Breast epithelium (tissue), 4 donors: Measurements from ENCODE around the gene CACNA2D2. TPM values are rescaled to one million over a fixed set of nuclear protein-coding genes. Genes with fewer than 3 reads are reported as not detected.
A peak's percentile ranks its signal among the peaks of the same experiment; 100 is the strongest.

Experiments used
- DNase-seq, 2 donors: peaks; one replicate each; pipeline ENCODE4 v3.0.0-alpha.2; 2019; ENCODE audit warnings: low spot score in 2 of 2
- H3K27ac ChIP-seq, 2 donors: fragments of 200-600 bp; sonication (generic) in 1 of 2; one replicate each; pipeline ENCODE4 v1.5.1; 2016 to 2019; ENCODE audit warnings: mild to moderate bottlenecking in 1 of 2
- H3K27me3 ChIP-seq, 2 donors: fragments of 200-600 bp; sonication (generic) in 1 of 2; one replicate each; pipeline versions ENCODE4 v1.5.1 to v1.6.0; 2017 to 2019; ENCODE audit warnings: control low read depth in 1 of 2, mild to moderate bottlenecking in 1 of 2
- H3K36me3 ChIP-seq: fragments of 200-600 bp; one replicate; pipeline ENCODE4 v1.5.1; 2019
- H3K4me1 ChIP-seq, 2 donors: fragments of 200-600 bp; sonication (generic); one replicate each; pipeline ENCODE4 v1.5.1; 2016 to 2019; ENCODE audit warnings: control low read depth in 1 of 2
- H3K4me3 ChIP-seq, 3 donors: fragments of 200-600 bp; sonication (generic); 1 replicate in 2 of 3; 2 replicates in 1 of 3; pipeline ENCODE4 v1.5.1; 2016 to 2019; ENCODE audit warnings: mild to moderate bottlenecking in 3 of 3, moderate library complexity in 2 of 3
- H3K9me3 ChIP-seq, 2 donors: fragments of 200-600 bp; sonication (generic) in 1 of 2; one replicate each; pipeline ENCODE4 v1.5.1; 2016 to 2019; ENCODE audit warnings: control low read depth in 1 of 2
- CTCF ChIP-seq, 3 donors: fragments of 450-650 bp; IDR thresholded peaks; one replicate each; pipeline ENCODE4 v1.5.1; 2016 to 2017; ENCODE audit warnings: antibody characterized with exemption in 3 of 3, mild to moderate bottlenecking in 3 of 3, moderate library complexity in 3 of 3
- POLR2A ChIP-seq: fragments of 450-650 bp; IDR thresholded peaks from one replicate; pipeline ENCODE4 v1.6.1; 2016; ENCODE audit warnings: antibody characterized with exemption, mild to moderate bottlenecking, moderate library complexity
- POLR2AphosphoS5 ChIP-seq, 3 donors: sonication (generic); formaldehyde crosslinking; IDR thresholded peaks; one replicate each; pipeline ENCODE4 v1.6.1; 2017; ENCODE audit warnings: antibody characterized with exemption in 3 of 3
- intact Hi-C: fragments of 100-400 bp; cut with DNase I; formaldehyde crosslinking; loops from one replicate; pipeline ENCODE4 v1.15.1; 2023; ENCODE audit warnings: low total_unique reads
- total RNA-seq, 3 donors: library from RNA; depleted of rRNA; stranded (reverse); fragments of >200 nt; gene quantifications; one replicate each; pipeline ENCODE4 v1.1.0, GENCODE V29; 2016

CACNA2D2 gene
- total RNA-seq, 3 donors from 2014 or later: 0.80 to 2.0 (median 1.5) TPM

- H3K4me3 ChIP-seq: peak within 1 kb of the TSS; percentile 62 to 90 (median 65)
- TF ChIP-seq CTCF (IDR thresholded peaks at IDR 0.05): no peak
- no peak for TF ChIP-seq POLR2A
- peak; percentile 18 to 70 (median 48) for TF ChIP-seq POLR2AphosphoS5 (IDR thresholded peaks at IDR 0.05)
- no peaks in the 10 kb centered on the region for H3K27me3 ChIP-seq
- no peaks in the 10 kb centered on the region for H3K9me3 ChIP-seq
- H3K36me3 ChIP-seq: no peaks in the 10 kb centered on the region
- H3K4me1 ChIP-seq: peaks cover 8 to 23% of the 10 kb centered on the region in 2 donors
- DNase-seq: no peak
- intact Hi-C loops: no loop called here
- peak within 1 kb of the TSS; percentile 66 to 90 for H3K27ac ChIP-seq
Measured at GRCh38 chr3:50340448-50341329, 162.7 kb downstream of the CACNA2D2 start, which contains the start of gene RASSF1. Gene RASSF1, minus strand, starts transcription at chr3:50340836. Its CDS starts 31 bp downstream, at chr3:50340805.

DNA sequence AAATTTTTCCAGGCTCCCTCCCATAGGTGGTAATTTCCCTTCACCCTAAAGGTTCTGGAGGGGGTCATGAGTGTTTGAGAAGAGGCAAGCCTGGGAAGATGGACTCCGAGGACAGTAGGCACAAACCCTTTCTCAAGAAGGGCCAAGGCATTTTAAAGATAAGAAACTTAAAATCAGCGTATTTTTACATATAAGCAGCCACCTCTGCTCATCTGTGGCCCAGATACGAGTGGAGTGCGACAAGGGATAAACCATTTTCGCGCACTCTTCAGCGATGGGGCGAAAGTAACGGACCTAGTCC, 163.3 kb downstream of the CACNA2D2 start:
- Histone ChIP-seq H3K4me1 (peaks cover 8 to 23% of the 10 kb centered on the region in 2 donors), H3K27ac (peak overlapping the region; percentile 66 to 90), H3K4me3 (peak overlapping the region; percentile 62 to 90 (median 65)), H3K36me3 (no peaks in the 10 kb centered on the region), H3K27me3 (no peaks in the 10 kb centered on the region), H3K9me3 (no peaks in the 10 kb centered on the region)
- TF ChIP-seq POLR2AphosphoS5 (IDR thresholded peaks at IDR 0.05) (no peak), CTCF (IDR thresholded peaks at IDR 0.05) (no peak), POLR2A (no peak)
- no peak for DNase-seq
- intact Hi-C loops: no loop called here

GRCh38 chr3:50339485-50340146, 163.8 kb downstream of the CACNA2D2 start:
- Histone ChIP-seq H3K4me1 (peaks cover 12 to 23% of the 10 kb centered on the region in 2 donors), H3K27ac (peak overlapping the region; percentile 66 to 90)

GRCh38 chr3:50338965-50339364, 164.5 kb downstream of the CACNA2D2 start:
- Histone ChIP-seq H3K4me3 (peak overlapping the region in 2 of 3 donors; percentile 14 to 65), H3K36me3 (no peaks in the 10 kb centered on the region), H3K4me1 (peaks cover 18 to 23% of the 10 kb centered on the region in 2 donors), H3K27me3 (no peaks in the 10 kb centered on the region), H3K27ac (peak overlapping the region; percentile 96 to 99), H3K9me3 (no peaks in the 10 kb centered on the region)
- TF ChIP-seq POLR2AphosphoS5 (IDR thresholded peaks at IDR 0.05): no peak
- TF ChIP-seq CTCF (IDR thresholded peaks at IDR 0.05): no peak
- TF ChIP-seq POLR2A: no peak
- no peak for DNase-seq
- intact Hi-C loops: no loop called here

More at GRCh38 chr3:50339485-50340146, 163.8 kb downstream of the CACNA2D2 start:
- Histone ChIP-seq H3K27me3 (no peaks in the 10 kb centered on the region), H3K9me3 (no peaks in the 10 kb centered on the region), H3K36me3 (no peaks in the 10 kb centered on the region), H3K4me3 (peak overlapping the region; percentile 62 to 90 (median 65))
- intact Hi-C loops: no loop called here
- TF ChIP-seq CTCF (IDR thresholded peaks at IDR 0.05) (no peak), POLR2A (no peak), POLR2AphosphoS5 (IDR thresholded peaks at IDR 0.05) (no peak)
- no peak for DNase-seq
